Endothelial cell of umbilical vein (primary cell): ENCODE data around the gene ATAD3A. TPM values are rescaled to one million over a fixed set of nuclear protein-coding genes. Genes with fewer than 3 reads are reported as not detected.
A peak's percentile ranks its signal among the peaks of the same experiment; 100 is the strongest.

Source experiments
- BruUV-seq: library from RNA; stranded (reverse); fragments of 400-500 nt; replicated peaks from 2 replicates; lab custom pipeline; 2021; lab: Mats Ljungman, UMichigan
- CTCF ChIA-PET: fragments of 300-600, 350-600 bp; sonication (Branson Sonifier 250); formaldehyde crosslinking; loops from one replicate; lab custom pipeline; 2021; ENCODE audit warnings: antibody characterized with exemption, inconsistent platforms; lab: Charles Lee
- POLR2A ChIA-PET: fragments of 300-600, 350-600 bp; sonication (Branson Sonifier 250); formaldehyde crosslinking; loops from one replicate; lab custom pipeline; 2021; ENCODE audit warnings: antibody characterized with exemption, inconsistent platforms; lab: Charles Lee
- DNase-seq: peaks from one replicate; pipeline ENCODE4 v3.0.0-alpha.2; 2011; ENCODE audit warnings: low read depth, low spot score
- FAIRE-seq: peaks from 2 replicates; lab custom pipeline; 2011; peaks lifted over from hg19 to GRCh38; lab: Jason Lieb, UNC
- H2AFZ ChIP-seq: 2 replicates; pipeline ENCODE4 v1.6.0; 2012; ENCODE audit warnings: low read depth, low read length, control low read depth, inconsistent platforms
- H3K27ac ChIP-seq: 2 replicates; pipeline ENCODE4 v1.5.1; 2011; ENCODE audit warnings: low read depth, mild to moderate bottlenecking, control low read depth, low read length, moderate library complexity; ENCODE audit not compliant: insufficient read depth
- H3K27me3 ChIP-seq, 2 experiments: 2 replicates each; pipeline versions ENCODE4 v1.6.0 to v1.6.1; 2011; ENCODE audit warnings: low read length in 2 of 2, mixed read lengths in 1 of 2; ENCODE audit not compliant: control insufficient read depth in 2 of 2, insufficient read depth in 2 of 2
- H3K36me3 ChIP-seq, 2 experiments: 2 replicates in 1 of 2; 3 replicates in 1 of 2; pipeline ENCODE4 v1.5.1; 2011; ENCODE audit warnings: low read length in 2 of 2, mild to moderate bottlenecking in 1 of 2, moderate library complexity in 1 of 2; ENCODE audit not compliant: control insufficient read depth in 2 of 2, insufficient read depth in 2 of 2; ENCODE audit errors: extremely low read depth in 1 of 2
- H3K4me1 ChIP-seq: 3 replicates; pipeline ENCODE4 v1.5.1; 2011; ENCODE audit warnings: mild to moderate bottlenecking, low read length; ENCODE audit not compliant: control insufficient read depth, insufficient read depth; ENCODE audit errors: extremely low read depth
- H3K4me2 ChIP-seq: 2 replicates; pipeline ENCODE4 v1.6.1; 2011; ENCODE audit warnings: low read length, control low read depth, mixed read lengths; ENCODE audit not compliant: insufficient read depth
- H3K4me3 ChIP-seq, 3 experiments: fragments of 200-600 bp in 1 of 3; sonication (generic), shearing (Covaris generic) in 1 of 3; replicated peaks in 1 of 3; 2 replicates each; pipeline ENCODE4 v1.5.1; 2011 to 2016; ENCODE audit warnings: control low read depth in 3 of 3, low read length in 3 of 3, mild to moderate bottlenecking in 2 of 3, inconsistent platforms in 1 of 3, low read depth in 1 of 3, moderate library complexity in 1 of 3; ENCODE audit not compliant: insufficient read depth in 1 of 3
- H3K79me2 ChIP-seq: 2 replicates; pipeline ENCODE4 v1.6.0; 2012; ENCODE audit warnings: low read length, inconsistent platforms; ENCODE audit not compliant: control insufficient read depth, insufficient read depth
- H3K9ac ChIP-seq: replicated peaks from 2 replicates; pipeline ENCODE3; 2011; ENCODE audit warnings: low read length, control low read depth; ENCODE audit not compliant: insufficient read depth; ENCODE audit errors: extremely low read depth
- H3K9me1 ChIP-seq: replicated peaks from 3 replicates; pipeline ENCODE4 v1.6.0; 2011; ENCODE audit warnings: mild to moderate bottlenecking, low read length; ENCODE audit not compliant: control insufficient read depth, insufficient read depth; ENCODE audit errors: extremely low read depth
- H3K9me3 ChIP-seq: replicated peaks from 2 replicates; pipeline ENCODE4 v1.5.1; 2012; ENCODE audit warnings: low read length, inconsistent platforms; ENCODE audit not compliant: control insufficient read depth, insufficient read depth
- H4K20me1 ChIP-seq: replicated peaks from 2 replicates; pipeline ENCODE3; 2011; ENCODE audit warnings: mild to moderate bottlenecking, low read length; ENCODE audit not compliant: control insufficient read depth, insufficient read depth; ENCODE audit errors: extremely low read depth
- CTCF ChIP-seq, 2 donors: IDR thresholded peaks; 1 replicate in 1 of 2; 2 replicates in 1 of 2; pipeline ENCODE4 v1.5.1; 2011; ENCODE audit warnings: low read length in 2 of 2, mild to moderate bottlenecking in 2 of 2, moderate library complexity in 2 of 2, control low read depth in 1 of 2, inconsistent platforms in 1 of 2, low read depth in 1 of 2; ENCODE audit not compliant: insufficient read depth in 1 of 2; ENCODE audit errors: extremely low read depth in 1 of 2
- EZH2 ChIP-seq: IDR thresholded peaks from 2 replicates; pipeline ENCODE4 v1.6.1; 2012; ENCODE audit warnings: borderline replicate concordance, low read depth, mild to moderate bottlenecking, moderate library complexity, low read length, inconsistent platforms; ENCODE audit not compliant: severe bottlenecking
- MAX ChIP-seq: IDR thresholded peaks from 2 replicates; pipeline ENCODE4 v1.6.1; 2011; ENCODE audit not compliant: insufficient read depth, insufficient read length
- POLR2A ChIP-seq: IDR thresholded peaks from 2 replicates; pipeline ENCODE4 v1.6.1; 2012; ENCODE audit warnings: low read depth, mild to moderate bottlenecking, control low read depth, low read length
- POLR2AphosphoS5 ChIP-seq: IDR thresholded peaks from 2 replicates; pipeline ENCODE4 v1.6.1; 2012; ENCODE audit warnings: low read depth, mild to moderate bottlenecking, control low read depth, low read length, moderate library complexity; ENCODE audit not compliant: insufficient read depth
- dilution Hi-C: fragments of 300-500 bp; cut with MboI; formaldehyde crosslinking; loops from one replicate; pipeline ENCODE4 v1.15.0; 2019; ENCODE audit warnings: low sequenced_read_pairs; ENCODE audit not compliant: extremely low pct_ligation_motif_present
- intact Hi-C: fragments of 100-400 bp; cut with micrococcal nuclease; formaldehyde crosslinking; loops from one replicate; pipeline ENCODE4 v1.10.0; 2022
- polyA plus RNA-seq, 4 experiments: library from polyadenylated mRNA; depleted of rRNA in 3 of 4; stranded (reverse) in 3 of 4; unstranded in 1 of 4; fragments of >200 nt; gene quantifications; 2 replicates each; pipeline versions ENCODE4 v1.2.1 to v1.2.3, GENCODE V29; 2011 to 2012; ENCODE audit warnings: missing spikeins in 1 of 4
- total RNA-seq: library from RNA; stranded (reverse); gene quantifications from 2 replicates; pipeline ENCODE4 v1.2.3, GENCODE V29; 2021

ATAD3A gene
- total and polyA plus RNA-seq, 2 donors (not counting 3 experiments of a cell fraction or from before 2014, with no cell fraction given), result 24.9 to 55.2 TPM

- Histone ChIP-seq H3K36me3 (peaks cover 8 to 23% of the 10 kb centered on the region in 2 experiments), H3K9me1 (no peaks in the 10 kb centered on the region), H3K4me2 (no peak overlapping the region), H3K27ac (no peak overlapping the region), H2AFZ (no peak overlapping the region), H3K27me3 (no peaks in the 10 kb centered on the region), H4K20me1 (no peaks in the 10 kb centered on the region), H3K4me1 (no peaks in the 10 kb centered on the region), H3K4me3 (no peak overlapping the region), H3K79me2 (peaks cover 15% of the 10 kb centered on the region), H3K9ac (no peak overlapping the region), H3K9me3 (no peaks in the 10 kb centered on the region)
- CTCF ChIA-PET, result no interaction called here
- POLR2A ChIA-PET, result no interaction called here
- DNase-seq, result no peak
- BruUV-seq, result no TSS peak
- dilution Hi-C loops (no loop called here), intact Hi-C loops (no loop called here)
- TF ChIP-seq EZH2 (no peak), POLR2A (no peak), CTCF (IDR thresholded peaks at IDR 0.05; ENCODE audit: extremely low read depth in 1 of 2, insufficient read depth in 1 of 2, low read depth in 1 of 2, low read length in 2 of 2) (no peak), POLR2AphosphoS5 (no peak), MAX (no peak)
- FAIRE-seq, result no peak
Observed at GRCh38 chr1:1558591-1558990, 46.6 kb downstream of the ATAD3A start.

GRCh38 chr1:1559066-1559465, 47.1 kb downstream of the ATAD3A start:
- DNase-seq (no peak), FAIRE-seq (no peak)
- H3K27me3 ChIP-seq, result no peaks in the 10 kb centered on the region
- dilution Hi-C loops (no loop called here), intact Hi-C loops (no loop called here)
- no peaks in the 10 kb centered on the region for H3K4me1 ChIP-seq
- ChIA-PET CTCF (no interaction called here), POLR2A (no interaction called here)
- no peak overlapping the region for H3K27ac ChIP-seq
- H3K9ac ChIP-seq, result no peak overlapping the region
- peak; percentile 32 for TF ChIP-seq POLR2AphosphoS5
- no peak for TF ChIP-seq CTCF (IDR thresholded peaks at IDR 0.05; ENCODE audit: extremely low read depth in 1 of 2, insufficient read depth in 1 of 2, low read depth in 1 of 2, low read length in 2 of 2)
- no peaks in the 10 kb centered on the region for H3K9me3 ChIP-seq
- H4K20me1 ChIP-seq, result no peaks in the 10 kb centered on the region
- no TSS peak for BruUV-seq
- H2AFZ ChIP-seq, result no peak overlapping the region
- H3K36me3 ChIP-seq, result peaks cover 10 to 24% of the 10 kb centered on the region in 2 experiments
- no peak overlapping the region for H3K4me3 ChIP-seq
- H3K4me2 ChIP-seq, result no peak overlapping the region
- H3K79me2 ChIP-seq, result peaks cover 18% of the 10 kb centered on the region
- H3K9me1 ChIP-seq, result no peaks in the 10 kb centered on the region
